Measurements from ENCODE around the gene UBE2H. TPM values are rescaled to one million over a fixed set of nuclear protein-coding genes. Genes with fewer than 3 reads are reported as not detected.
"Not testable (repeated sequence)": the region's sequence is repeated elsewhere in the genome, so short reads cannot be mapped to it uniquely, and the experiment has no call there.

Gene UBE2H
- total RNA-seq, 2 donors from 2014 or later: 92.6 to 93.4 TPM

GRCh38 chr7:129829737-129830631 is 122.8 kb downstream of the UBE2H start:
- peak; percentile 60 to 75 (median 70) for DNase-seq
- WGBS, 2 donors: 30 to 40% methylated on average over 17 to 22 of the region's 22 CpGs
- Histone ChIP-seq H3K27me3 (no peaks in the 10 kb centered on the region), H3K27ac (peak overlapping the region; percentile 31 to 71 (median 62)), H3K9me3 (no peaks in the 10 kb centered on the region), H3K36me3 (replicated peaks in 1 of 2; ENCODE audit: insufficient read depth in 1 of 2, low read depth in 2 of 2) (peaks cover 0 to 5% of the 10 kb centered on the region in 2 donors), H3K4me3 (no peak overlapping the region), H3K4me1 (peaks cover 36% of the 10 kb centered on the region)
- peak; percentile 29 for ATAC-seq
- peak; percentile 46 to 80 (median 69) for TF ChIP-seq CTCF (IDR thresholded peaks at IDR 0.05)
- no peak for TF ChIP-seq POLR2A (IDR thresholded peaks at IDR 0.05)
- intact Hi-C loops (cut with DNase I): loop anchor here (10.0 kb wide), 2 partner anchors 165 to 185 kb away; no protein-coding TSS in a partner anchor

GRCh38 chr7:129828989-129829736 is 123.6 kb downstream of the UBE2H start:
- Histone ChIP-seq H3K9me3 (no peaks in the 10 kb centered on the region), H3K4me1 (peaks cover 41% of the 10 kb centered on the region), H3K27me3 (no peaks in the 10 kb centered on the region), H3K36me3 (replicated peaks in 1 of 2; ENCODE audit: insufficient read depth in 1 of 2, low read depth in 2 of 2) (peaks cover 0 to 3% of the 10 kb centered on the region in 2 donors), H3K4me3 (no peak overlapping the region), H3K27ac (peak overlapping the region in 1 of 4 donors; percentile 69)
- 76 to 87% methylated on average over 11 to 12 of the region's 12 CpGs for WGBS, 2 donors
- intact Hi-C loops (cut with DNase I): loop anchor here (10.0 kb wide), 1 partner anchor 164 kb away; no protein-coding TSS in a partner anchor
- no peak for ATAC-seq
- TF ChIP-seq POLR2A (IDR thresholded peaks at IDR 0.05) (no peak), CTCF (IDR thresholded peaks at IDR 0.05) (no peak)
- no peak for DNase-seq

GRCh38 chr7:129828078-129828762 is 124.5 kb downstream of the UBE2H start:
- Histone ChIP-seq H3K27me3 (no peaks in the 10 kb centered on the region), H3K36me3 (replicated peaks in 1 of 2; ENCODE audit: insufficient read depth in 1 of 2, low read depth in 2 of 2) (peaks cover 0 to 3% of the 10 kb centered on the region in 2 donors), H3K27ac (no peak overlapping the region), H3K9me3 (no peaks in the 10 kb centered on the region), H3K4me1 (peaks cover 41% of the 10 kb centered on the region), H3K4me3 (no peak overlapping the region)
- ATAC-seq: no peak
- WGBS, 2 donors: 82 to 90% methylated on average over 13 to 18 of the region's 18 CpGs
- DNase-seq: no peak
- intact Hi-C loops (cut with DNase I): loop anchor here (10.0 kb wide), 1 partner anchor 163 kb away; no protein-coding TSS in a partner anchor
- TF ChIP-seq POLR2A (IDR thresholded peaks at IDR 0.05): no peak

GRCh38 chr7:129827467-129827990 is 125.2 kb downstream of the UBE2H start:
- H3K36me3 ChIP-seq (replicated peaks in 1 of 2; ENCODE audit: insufficient read depth in 1 of 2, low read depth in 2 of 2): no peaks in the 10 kb centered on the region
- no peak overlapping the region for H3K4me3 ChIP-seq
- TF ChIP-seq CTCF (IDR thresholded peaks at IDR 0.05) (no peak), POLR2A (IDR thresholded peaks at IDR 0.05) (no peak)
- intact Hi-C loops (cut with DNase I): loop anchor here (10.0 kb wide), 1 partner anchor 163 kb away; no protein-coding TSS in a partner anchor
- no peaks in the 10 kb centered on the region for H3K27me3 ChIP-seq
- DNase-seq (no peak), ATAC-seq (no peak)
- no peaks in the 10 kb centered on the region for H3K9me3 ChIP-seq
- H3K4me1 ChIP-seq: peaks cover 41% of the 10 kb centered on the region
- 72 to 83% methylated on average over 8 to 9 of the region's 9 CpGs for WGBS, 2 donors
- no peak overlapping the region for H3K27ac ChIP-seq

GRCh38 chr7:129826895-129827294 is 125.9 kb downstream of the UBE2H start:
- peaks cover 36% of the 10 kb centered on the region for H3K4me1 ChIP-seq
- intact Hi-C loops (cut with DNase I): loop anchor here (10.0 kb wide), 1 partner anchor 162 kb away; no protein-coding TSS in a partner anchor
- not testable (repeated sequence) for H3K27me3 ChIP-seq; H3K4me3 ChIP-seq; H3K36me3 ChIP-seq (replicated peaks in 1 of 2; ENCODE audit: insufficient read depth in 1 of 2, low read depth in 2 of 2); H3K27ac ChIP-seq; ATAC-seq; H3K9me3 ChIP-seq; DNase-seq
- 62 to 72% methylated on average over 10 of the region's 10 CpGs for WGBS, 2 donors

All from body of pancreas (tissue), 4 donors.